ENCODE data around the gene CCSER1.

GRCh38 chr4:90241008-90241407 lies 113.8 kb downstream of the CCSER1 start:
- no peak for TF ChIP-seq CTCF (conservative IDR thresholded peaks at IDR 0.05)
- no peak for TF ChIP-seq EZH2 (IDR thresholded peaks at IDR 0.05; ENCODE audit: low read depth)

All from PC-9 (cell line).